Measurements from ENCODE around the gene CCDC174.

DNA sequence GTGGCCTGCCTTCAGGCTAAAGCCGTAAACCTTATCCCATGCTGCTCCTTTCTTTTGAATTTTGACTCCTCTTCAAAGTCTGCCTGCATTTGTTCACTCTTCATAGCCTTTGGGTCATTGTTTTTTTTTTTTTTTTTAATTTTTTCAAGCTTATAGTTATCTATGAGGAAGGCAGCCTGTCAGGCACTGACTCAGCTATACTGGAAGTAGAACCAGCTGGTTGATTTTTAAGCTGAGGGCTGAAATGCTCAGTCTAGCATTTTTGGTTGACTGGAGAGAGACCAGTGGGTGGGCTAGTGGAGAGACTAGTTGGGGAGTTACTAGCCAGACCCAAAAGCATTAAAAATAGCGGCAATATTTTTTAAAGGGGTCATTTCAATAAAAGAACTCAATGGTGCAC lies 67.4 kb downstream of the CCDC174 start:
- TF ChIP-seq, protein P1, sequence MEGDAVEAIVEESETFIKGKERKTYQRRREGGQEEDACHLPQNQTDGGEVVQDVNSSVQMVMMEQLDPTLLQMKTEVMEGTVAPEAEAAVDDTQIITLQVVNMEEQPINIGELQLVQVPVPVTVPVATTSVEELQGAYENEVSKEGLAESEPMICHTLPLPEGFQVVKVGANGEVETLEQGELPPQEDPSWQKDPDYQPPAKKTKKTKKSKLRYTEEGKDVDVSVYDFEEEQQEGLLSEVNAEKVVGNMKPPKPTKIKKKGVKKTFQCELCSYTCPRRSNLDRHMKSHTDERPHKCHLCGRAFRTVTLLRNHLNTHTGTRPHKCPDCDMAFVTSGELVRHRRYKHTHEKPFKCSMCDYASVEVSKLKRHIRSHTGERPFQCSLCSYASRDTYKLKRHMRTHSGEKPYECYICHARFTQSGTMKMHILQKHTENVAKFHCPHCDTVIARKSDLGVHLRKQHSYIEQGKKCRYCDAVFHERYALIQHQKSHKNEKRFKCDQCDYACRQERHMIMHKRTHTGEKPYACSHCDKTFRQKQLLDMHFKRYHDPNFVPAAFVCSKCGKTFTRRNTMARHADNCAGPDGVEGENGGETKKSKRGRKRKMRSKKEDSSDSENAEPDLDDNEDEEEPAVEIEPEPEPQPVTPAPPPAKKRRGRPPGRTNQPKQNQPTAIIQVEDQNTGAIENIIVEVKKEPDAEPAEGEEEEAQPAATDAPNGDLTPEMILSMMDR (IDR thresholded peaks at IDR 0.05; ENCODE audit: low read depth, low read length, poor library complexity, severe bottlenecking), result no peak
- no peak for TF ChIP-seq EZH2phosphoT487 (IDR thresholded peaks at IDR 0.05; ENCODE audit: borderline replicate concordance, low read length)
